Neural cell (in vitro differentiated cells): Measurements from ENCODE around the gene HS3ST5. TPM values are rescaled to one million over a fixed set of nuclear protein-coding genes. Genes with fewer than 3 reads are reported as not detected.

Experiments used
- H2AFZ ChIP-seq: fragments of 200-600, 300-800 bp; sonication (generic), shearing (Covaris generic); 2 replicates; pipeline ENCODE4 v1.6.0; 2014; ENCODE audit warnings: low read depth, mild to moderate bottlenecking, antibody characterized with exemption, low read length, moderate library complexity
- H3F3A ChIP-seq: fragments of 200-600 bp; shearing (Covaris generic); 2 replicates; pipeline ENCODE4 v1.6.1; 2016; ENCODE audit warnings: mild to moderate bottlenecking, moderate library complexity, mixed read lengths, antibody characterized with exemption, low read length; ENCODE audit not compliant: insufficient read depth, poor library complexity, severe bottlenecking
- H3K27ac ChIP-seq: fragments of 200-600, 300-800 bp; sonication (generic), shearing (Covaris generic); 2 replicates; pipeline ENCODE4 v1.5.1; 2014; ENCODE audit warnings: mild to moderate bottlenecking, low read length, moderate library complexity
- H3K27me3 ChIP-seq: fragments of 300-800, 200-600 bp; sonication (generic), shearing (Covaris generic); 2 replicates; pipeline ENCODE4 v1.6.0; 2014; ENCODE audit warnings: mild to moderate bottlenecking, low read depth, low read length, moderate library complexity; ENCODE audit not compliant: insufficient read depth
- H3K36me3 ChIP-seq: fragments of 300-800, 200-600 bp; sonication (generic), shearing (Covaris generic); 2 replicates; pipeline ENCODE4 v1.5.1; 2014; ENCODE audit warnings: mild to moderate bottlenecking, antibody characterized with exemption, low read length, moderate library complexity; ENCODE audit not compliant: insufficient read depth
- H3K4me2 ChIP-seq: fragments of 300-800, 200-600 bp; sonication (generic), shearing (Covaris generic); 2 replicates; pipeline ENCODE4 v1.6.0; 2014; ENCODE audit warnings: mild to moderate bottlenecking, low read length
- H3K4me3 ChIP-seq: fragments of 300-800, 200-600 bp; sonication (generic), shearing (Covaris generic); 2 replicates; pipeline ENCODE4 v1.5.1; 2014; ENCODE audit warnings: mild to moderate bottlenecking, low read length, moderate library complexity
- H3K79me2 ChIP-seq: fragments of 200-600 bp; shearing (Covaris generic); replicated peaks from 2 replicates; pipeline ENCODE4 v1.6.0; 2014; ENCODE audit warnings: mild to moderate bottlenecking, low read length, moderate library complexity; ENCODE audit not compliant: insufficient read depth
- H3K9ac ChIP-seq: fragments of 300-800, 200-600 bp; sonication (generic), shearing (Covaris generic); 2 replicates; pipeline ENCODE4 v1.6.1; 2016; ENCODE audit warnings: mild to moderate bottlenecking, low read length, mixed read lengths
- H3K9me2 ChIP-seq: fragments of 200-600 bp; shearing (Covaris generic); 2 replicates; pipeline ENCODE4 v1.6.1; 2016; ENCODE audit warnings: mild to moderate bottlenecking, low read length, mixed read lengths; ENCODE audit not compliant: insufficient read depth
- H3K9me3 ChIP-seq: fragments of 200-600, 300-800 bp; sonication (generic), shearing (Covaris generic); 2 replicates; pipeline ENCODE4 v1.6.1; 2016; ENCODE audit warnings: mild to moderate bottlenecking, mixed run types, low read length, moderate library complexity, mixed read lengths
- H4K20me1 ChIP-seq: fragments of 200-600 bp; shearing (Covaris generic); 2 replicates; pipeline ENCODE4 v1.6.1; 2016; ENCODE audit warnings: mild to moderate bottlenecking, mixed run types; ENCODE audit not compliant: insufficient read depth
- EP300 ChIP-seq: fragments of 450-650 bp; conservative IDR thresholded peaks from 2 replicates; pipeline ENCODE4 v1.6.1; 2014; ENCODE audit warnings: antibody characterized with exemption, mild to moderate bottlenecking, moderate library complexity; ENCODE audit not compliant: poor library complexity, severe bottlenecking
- EZH2 ChIP-seq: fragments of 200-600, 300-800 bp; shearing (Covaris generic), sonication (generic); IDR thresholded peaks from 2 replicates; pipeline ENCODE4 v1.6.1; 2014; ENCODE audit warnings: antibody characterized with exemption, low read length, borderline replicate concordance, mild to moderate bottlenecking; ENCODE audit not compliant: insufficient read depth, poor library complexity, severe bottlenecking
- MXI1 ChIP-seq: fragments of 450-650 bp; conservative IDR thresholded peaks from 2 replicates; pipeline ENCODE4 v1.6.1; 2014; ENCODE audit warnings: antibody characterized with exemption, mild to moderate bottlenecking; ENCODE audit not compliant: poor library complexity, severe bottlenecking
- POLR2AphosphoS5 ChIP-seq: IDR thresholded peaks from 2 replicates; pipeline ENCODE4 v1.6.1; 2012
- RAD21 ChIP-seq: fragments of 450-650 bp; conservative IDR thresholded peaks from 2 replicates; pipeline ENCODE4 v1.6.1; 2014; ENCODE audit warnings: antibody characterized with exemption, mild to moderate bottlenecking, moderate library complexity
- REST ChIP-seq: IDR thresholded peaks from 2 replicates; pipeline ENCODE4 v1.6.1; 2012; ENCODE audit warnings: borderline replicate concordance
- SMC3 ChIP-seq: fragments of 450-650 bp; conservative IDR thresholded peaks from 2 replicates; pipeline ENCODE4 v1.6.1; 2014; ENCODE audit warnings: antibody characterized with exemption, mild to moderate bottlenecking, moderate library complexity; ENCODE audit not compliant: poor library complexity
- TAF1 ChIP-seq: IDR thresholded peaks from 2 replicates; pipeline ENCODE4 v1.6.1; 2012; ENCODE audit warnings: low read depth
- polyA plus RNA-seq: library from polyadenylated mRNA; depleted of rRNA; stranded (reverse); fragments of >200 nt; gene quantifications from 2 replicates; pipeline ENCODE4 v1.2.3, GENCODE V29; 2014
- TF ChIP-seq, protein P1 (sequence below): fragments of 450-650 bp; IDR thresholded peaks from 2 replicates; pipeline ENCODE4 v1.5.1; 2014; ENCODE audit warnings: antibody characterized with exemption, mild to moderate bottlenecking, moderate library complexity; ENCODE audit not compliant: poor library complexity, severe bottlenecking

The HS3ST5 gene
- polyA plus RNA-seq, 1 donor from 2014 or later: not detected

DNA sequence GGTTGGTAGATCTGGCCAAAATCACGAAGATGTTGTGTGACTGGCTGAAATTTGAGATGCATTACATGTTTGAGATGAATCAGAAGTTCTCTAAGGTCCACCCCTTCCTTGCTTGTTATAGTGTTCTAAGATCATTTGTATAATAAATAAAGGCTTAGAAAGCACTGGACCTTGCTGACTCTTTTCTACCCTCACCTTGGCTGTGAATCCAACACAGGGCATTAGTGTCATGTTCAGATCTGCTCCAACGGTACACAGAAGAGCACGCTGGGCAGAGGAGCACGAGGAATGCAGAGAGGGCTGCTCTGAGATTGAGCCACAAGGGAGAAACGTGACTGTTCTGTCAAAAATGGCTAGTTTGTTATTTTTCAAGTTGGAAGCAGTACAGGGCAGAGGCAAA lies 202.4 kb downstream of the HS3ST5 start:
- H3K79me2 ChIP-seq: no peaks in the 10 kb centered on the region
- no peaks in the 10 kb centered on the region for H3K36me3 ChIP-seq
- H3F3A ChIP-seq: no peaks in the 10 kb centered on the region
- TF ChIP-seq, protein P1, sequence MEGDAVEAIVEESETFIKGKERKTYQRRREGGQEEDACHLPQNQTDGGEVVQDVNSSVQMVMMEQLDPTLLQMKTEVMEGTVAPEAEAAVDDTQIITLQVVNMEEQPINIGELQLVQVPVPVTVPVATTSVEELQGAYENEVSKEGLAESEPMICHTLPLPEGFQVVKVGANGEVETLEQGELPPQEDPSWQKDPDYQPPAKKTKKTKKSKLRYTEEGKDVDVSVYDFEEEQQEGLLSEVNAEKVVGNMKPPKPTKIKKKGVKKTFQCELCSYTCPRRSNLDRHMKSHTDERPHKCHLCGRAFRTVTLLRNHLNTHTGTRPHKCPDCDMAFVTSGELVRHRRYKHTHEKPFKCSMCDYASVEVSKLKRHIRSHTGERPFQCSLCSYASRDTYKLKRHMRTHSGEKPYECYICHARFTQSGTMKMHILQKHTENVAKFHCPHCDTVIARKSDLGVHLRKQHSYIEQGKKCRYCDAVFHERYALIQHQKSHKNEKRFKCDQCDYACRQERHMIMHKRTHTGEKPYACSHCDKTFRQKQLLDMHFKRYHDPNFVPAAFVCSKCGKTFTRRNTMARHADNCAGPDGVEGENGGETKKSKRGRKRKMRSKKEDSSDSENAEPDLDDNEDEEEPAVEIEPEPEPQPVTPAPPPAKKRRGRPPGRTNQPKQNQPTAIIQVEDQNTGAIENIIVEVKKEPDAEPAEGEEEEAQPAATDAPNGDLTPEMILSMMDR: no peak
- no peak for TF ChIP-seq TAF1
- TF ChIP-seq POLR2AphosphoS5: no peak
- TF ChIP-seq SMC3: no peak
- TF ChIP-seq REST: no peak
- no peak for TF ChIP-seq RAD21
- TF ChIP-seq EP300: no peak
- TF ChIP-seq EZH2: no peak
- TF ChIP-seq MXI1: no peak
- no peaks in the 10 kb centered on the region for H3K27me3 ChIP-seq
- H4K20me1 ChIP-seq: no peaks in the 10 kb centered on the region
- H3K9ac ChIP-seq: no peak overlapping the region
- no peak overlapping the region for H3K27ac ChIP-seq
- H3K4me2 ChIP-seq: no peak overlapping the region
- no peaks in the 10 kb centered on the region for H3K9me3 ChIP-seq
- no peak overlapping the region for H3K4me3 ChIP-seq
- no peaks in the 10 kb centered on the region for H3K9me2 ChIP-seq
- H2AFZ ChIP-seq: no peak overlapping the region

DNA sequence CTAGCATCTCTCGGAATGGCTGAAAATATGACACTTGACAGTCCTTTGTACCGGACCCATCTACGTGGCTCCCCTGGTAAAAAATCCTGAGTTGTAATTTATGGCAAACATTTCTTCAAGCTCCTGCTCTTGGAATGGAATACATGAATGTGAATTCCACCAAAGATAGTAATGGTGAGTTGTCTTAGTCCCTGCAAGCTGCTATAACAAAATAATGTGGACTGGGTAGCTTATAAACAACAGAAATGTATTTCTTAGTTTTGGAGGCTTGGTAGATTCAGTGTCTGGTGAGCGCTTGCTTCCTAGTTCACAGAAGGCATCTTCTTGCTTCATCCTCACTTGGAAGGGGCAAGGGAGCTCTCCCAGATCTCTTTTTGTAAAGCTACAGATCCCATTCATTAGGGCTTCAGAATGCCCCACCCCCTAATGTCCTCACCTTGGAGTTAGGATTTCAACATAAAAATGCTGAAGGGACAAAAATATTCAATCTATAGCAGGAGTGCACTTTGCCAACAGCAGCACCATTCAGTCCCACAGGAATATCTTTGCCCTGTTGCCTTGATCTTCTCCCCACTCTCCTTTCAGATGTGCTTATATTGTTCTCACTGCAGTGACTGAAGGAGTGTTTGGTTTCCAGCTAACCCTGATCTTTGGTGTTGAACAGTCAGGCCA lies 204.1 kb downstream of the HS3ST5 start:
- Histone ChIP-seq H3K36me3 (no peaks in the 10 kb centered on the region), H3K27ac (no peak overlapping the region), H3K4me2 (no peak overlapping the region), H3K4me3 (no peak overlapping the region), H2AFZ (no peak overlapping the region), H3K9me2 (no peaks in the 10 kb centered on the region), H3K9me3 (no peaks in the 10 kb centered on the region), H3K27me3 (no peaks in the 10 kb centered on the region), H3K79me2 (no peaks in the 10 kb centered on the region), H3K9ac (no peak overlapping the region), H4K20me1 (no peaks in the 10 kb centered on the region), H3F3A (no peaks in the 10 kb centered on the region)
- TF ChIP-seq, protein P1: no peak
